SK-N-SH treated with all-trans-retinoic acid at 6 μM for 48 hours (cell line): Measurements from ENCODE around the gene PTPN22.

Experiments used
- ATAC-seq: fragments of 200-7000 bp; cut with Tn5 transposase; 3 replicates; pipeline ENCODE4 v1.9.1; 2020; ENCODE audit warnings: mild to moderate bottlenecking, moderate library complexity
- ARNTL ChIP-seq: fragments of 450-650 bp; formaldehyde crosslinking; IDR thresholded peaks from 2 replicates; pipeline ENCODE4 v1.5.0; 2020; ENCODE audit warnings: low read depth, mild to moderate bottlenecking, moderate library complexity, borderline replicate concordance
- BACH2 ChIP-seq: fragments of 250-450 bp; sonication (Bioruptor Pico); IDR thresholded peaks from 2 replicates; pipeline ENCODE4 v1.9.0; 2021; ENCODE audit warnings: mild to moderate bottlenecking, borderline replicate concordance
- CREB5 ChIP-seq: fragments of 250-450 bp; sonication (Bioruptor Pico); IDR thresholded peaks from 2 replicates; pipeline ENCODE4 v1.5.1; 2020; ENCODE audit warnings: low read depth, mild to moderate bottlenecking, moderate library complexity
- CSDC2 ChIP-seq: fragments of 250-450 bp; sonication (Bioruptor Pico); IDR thresholded peaks from 2 replicates; pipeline ENCODE4 v1.5.0; 2020; ENCODE audit warnings: mild to moderate bottlenecking, moderate library complexity
- ESRRG ChIP-seq: fragments of 250-450 bp; sonication (Bioruptor Pico); IDR thresholded peaks from 2 replicates; pipeline ENCODE4 v1.6.1; 2021; ENCODE audit warnings: mild to moderate bottlenecking
- ISL1 ChIP-seq: fragments of 250-450 bp; sonication (Bioruptor Pico); IDR thresholded peaks from 2 replicates; pipeline ENCODE4 v2.1.2; 2022; ENCODE audit warnings: mild to moderate bottlenecking, moderate library complexity
- OSR1 ChIP-seq: fragments of 250-450 bp; sonication (Bioruptor Pico); IDR thresholded peaks from 2 replicates; pipeline ENCODE4 v1.8.0; 2022; ENCODE audit warnings: moderate library complexity, mild to moderate bottlenecking, inconsistent platforms
- PATZ1 ChIP-seq: fragments of 250-450 bp; sonication (Bioruptor Pico); IDR thresholded peaks from 2 replicates; pipeline ENCODE4 v1.8.0; 2020; ENCODE audit warnings: mild to moderate bottlenecking, moderate library complexity, borderline replicate concordance
- PPARA ChIP-seq: fragments of 250-450 bp; sonication (Bioruptor Pico); IDR thresholded peaks from 2 replicates; pipeline ENCODE4 v1.5.0; 2020; ENCODE audit warnings: mild to moderate bottlenecking, borderline replicate concordance
- RARB ChIP-seq: fragments of 250-450 bp; sonication (Bioruptor Pico); IDR thresholded peaks from 2 replicates; pipeline ENCODE4 v1.8.0; 2021; ENCODE audit warnings: mild to moderate bottlenecking, moderate library complexity
- SNAI2 ChIP-seq: fragments of 250-450 bp; sonication (Bioruptor Pico); IDR thresholded peaks from 2 replicates; pipeline ENCODE4 v1.5.0; 2020; ENCODE audit warnings: mild to moderate bottlenecking, moderate library complexity
- TCF4 ChIP-seq: fragments of 250-450 bp; sonication (Bioruptor Pico); IDR thresholded peaks from 2 replicates; pipeline ENCODE4 v1.8.0; 2021; ENCODE audit warnings: mild to moderate bottlenecking, moderate library complexity, borderline replicate concordance
- TOX ChIP-seq: fragments of 250-450 bp; sonication (Bioruptor Pico); IDR thresholded peaks from 2 replicates; pipeline ENCODE4 v1.8.0; 2021; ENCODE audit warnings: mild to moderate bottlenecking, moderate library complexity, borderline replicate concordance
- TSHZ2 ChIP-seq: fragments of 250-450 bp; sonication (Bioruptor Pico); IDR thresholded peaks from 2 replicates; pipeline ENCODE4 v1.5.0; 2020; ENCODE audit warnings: mild to moderate bottlenecking, moderate library complexity
- ZC3H10 ChIP-seq: fragments of 250-450 bp; sonication (Bioruptor Pico); IDR thresholded peaks from 2 replicates; pipeline ENCODE4 v1.5.1; 2021; ENCODE audit warnings: mild to moderate bottlenecking, moderate library complexity
- ZFP3 ChIP-seq: fragments of 250-450 bp; sonication (Bioruptor Pico); IDR thresholded peaks from 2 replicates; pipeline ENCODE4 v1.5.0; 2020; ENCODE audit warnings: mild to moderate bottlenecking, moderate library complexity
- ZFP30 ChIP-seq: fragments of 450-650 bp; formaldehyde crosslinking; IDR thresholded peaks from 2 replicates; pipeline ENCODE4 v1.5.0; 2022; ENCODE audit warnings: mild to moderate bottlenecking, moderate library complexity
- ZNF565 ChIP-seq: fragments of 450-650 bp; formaldehyde crosslinking; conservative IDR thresholded peaks from 2 replicates; pipeline ENCODE4 v1.5.0; 2020; ENCODE audit warnings: low read depth, mild to moderate bottlenecking, moderate library complexity
- ZNF70 ChIP-seq: fragments of 450-650 bp; formaldehyde crosslinking; IDR thresholded peaks from 2 replicates; pipeline ENCODE4 v1.5.0; 2020; ENCODE audit warnings: mild to moderate bottlenecking, moderate library complexity
- ZNF8 ChIP-seq: fragments of 450-650 bp; formaldehyde crosslinking; IDR thresholded peaks from 2 replicates; pipeline ENCODE4 v1.5.0; 2020; ENCODE audit warnings: mild to moderate bottlenecking, moderate library complexity
- TF ChIP-seq, protein P1 (sequence below): fragments of 250-450 bp; sonication (Bioruptor Pico); IDR thresholded peaks from 2 replicates; pipeline ENCODE4 v1.8.0; 2021; ENCODE audit warnings: low read depth, mild to moderate bottlenecking, moderate library complexity, borderline replicate concordance

Gene PTPN22

GRCh38 chr1:113893267-113893666 is 21.8 kb upstream of the PTPN22 start:
- no peak for ATAC-seq
- TF ChIP-seq PPARA (no peak), RARB (CRISPR knock-in tag) (no peak), ZFP3 (no peak), ZFP30 (no peak), OSR1 (CRISPR knock-in tag) (no peak)

DNA sequence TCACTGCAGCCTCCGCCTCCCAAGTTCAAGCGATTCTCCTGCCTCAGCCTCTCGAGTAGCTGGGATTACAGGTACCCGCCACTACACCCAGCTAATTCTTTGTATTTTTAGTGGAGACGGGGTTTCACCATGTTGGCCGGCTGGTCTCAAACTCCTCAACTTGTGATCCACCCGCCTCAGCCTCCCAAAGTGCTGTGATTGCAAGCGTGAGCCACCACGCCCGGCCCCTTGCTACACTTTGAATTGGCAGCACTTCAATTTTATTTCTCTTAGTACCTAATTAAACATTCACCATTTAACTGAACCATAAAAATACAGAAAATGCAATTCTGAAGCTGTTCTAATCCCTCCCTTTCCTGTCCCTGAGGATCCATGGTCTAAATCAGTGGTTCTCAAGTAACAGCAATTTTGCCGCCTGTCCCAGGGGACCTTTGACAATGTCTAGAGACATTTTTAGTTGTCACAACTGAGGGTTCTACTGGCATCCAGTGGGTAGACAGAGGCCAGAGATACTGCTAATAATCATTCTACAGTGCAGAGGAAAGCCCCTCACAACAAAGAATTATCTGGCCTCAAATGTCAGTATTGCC is 20.2 kb upstream of the PTPN22 start:
- TF ChIP-seq ZFP30 (no peak), TCF4 (no peak), ZNF8 (CRISPR knock-in tag) (no peak), ISL1 (CRISPR knock-in tag) (no peak), TSHZ2 (CRISPR knock-in tag) (no peak), ZFP3 (no peak), RARB (CRISPR knock-in tag) (no peak), CSDC2 (CRISPR knock-in tag) (no peak), CREB5 (CRISPR knock-in tag) (no peak), ARNTL (no peak), ZNF565 (CRISPR knock-in tag) (no peak), ESRRG (CRISPR knock-in tag) (no peak), TOX (CRISPR knock-in tag) (no peak), BACH2 (CRISPR knock-in tag) (no peak), SNAI2 (CRISPR knock-in tag) (no peak), ZNF70 (CRISPR knock-in tag) (no peak)
- TF ChIP-seq, protein P1, sequence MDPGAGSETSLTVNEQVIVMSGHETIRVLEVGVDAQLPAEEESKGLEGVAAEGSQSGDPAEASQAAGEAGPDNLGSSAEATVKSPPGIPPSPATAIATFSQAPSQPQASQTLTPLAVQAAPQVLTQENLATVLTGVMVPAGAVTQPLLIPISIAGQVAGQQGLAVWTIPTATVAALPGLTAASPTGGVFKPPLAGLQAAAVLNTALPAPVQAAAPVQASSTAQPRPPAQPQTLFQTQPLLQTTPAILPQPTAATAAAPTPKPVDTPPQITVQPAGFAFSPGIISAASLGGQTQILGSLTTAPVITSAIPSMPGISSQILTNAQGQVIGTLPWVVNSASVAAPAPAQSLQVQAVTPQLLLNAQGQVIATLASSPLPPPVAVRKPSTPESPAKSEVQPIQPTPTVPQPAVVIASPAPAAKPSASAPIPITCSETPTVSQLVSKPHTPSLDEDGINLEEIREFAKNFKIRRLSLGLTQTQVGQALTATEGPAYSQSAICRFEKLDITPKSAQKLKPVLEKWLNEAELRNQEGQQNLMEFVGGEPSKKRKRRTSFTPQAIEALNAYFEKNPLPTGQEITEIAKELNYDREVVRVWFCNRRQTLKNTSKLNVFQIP (CRISPR knock-in tag) = no peak
- no peak for ATAC-seq

DNA sequence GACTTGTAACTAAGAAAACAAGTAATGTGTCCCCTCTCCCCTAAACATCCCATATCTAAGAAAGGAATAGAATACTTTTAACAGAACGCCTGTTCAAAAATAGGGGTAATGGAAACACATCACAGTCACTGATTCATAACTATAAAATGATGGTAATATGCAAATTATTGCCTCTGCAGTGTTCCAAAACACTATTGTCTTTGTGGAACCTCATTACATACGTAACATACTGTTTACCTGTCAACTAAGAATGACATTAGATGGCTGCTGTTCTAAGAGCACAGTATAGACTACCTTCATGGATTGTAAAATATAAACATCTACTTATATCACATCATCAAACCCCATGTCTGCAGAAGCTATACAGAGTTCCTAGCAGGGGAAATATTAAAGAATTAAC is 19.3 kb upstream of the PTPN22 start:
- TF ChIP-seq TSHZ2 (CRISPR knock-in tag) = no peak
- TF ChIP-seq ZC3H10 (CRISPR knock-in tag) = no peak
- TF ChIP-seq, protein P1 (CRISPR knock-in tag) = no peak
- TF ChIP-seq ZFP3 = no peak
- TF ChIP-seq PPARA = no peak
- TF ChIP-seq ISL1 (CRISPR knock-in tag) = no peak
- TF ChIP-seq ZNF70 (CRISPR knock-in tag) = no peak
- no peak for TF ChIP-seq ZNF8 (CRISPR knock-in tag)
- no peak for TF ChIP-seq TCF4
- no peak for TF ChIP-seq TOX (CRISPR knock-in tag)
- no peak for TF ChIP-seq ZFP30
- no peak for TF ChIP-seq PATZ1
- no peak for ATAC-seq
